ENCODE results near the gene SSBP4. TPM values are rescaled to one million over a fixed set of nuclear protein-coding genes. Genes with fewer than 3 reads are reported as not detected.

Gene SSBP4
- total RNA-seq, 4 donors from 2014 or later = 18.1 to 30.5 (median 27.4) TPM

- no peaks in the 10 kb centered on the region for H3K27me3 ChIP-seq
- no peaks in the 10 kb centered on the region for H3K9me3 ChIP-seq
- no peak for DNase-seq (ENCODE audit: low spot score in 2 of 2)
- H3K4me3 ChIP-seq = no peak overlapping the region
- no peaks in the 10 kb centered on the region for H3K36me3 ChIP-seq
- H3K27ac ChIP-seq = no peak overlapping the region
- 91% methylated on average over 9 of the region's 9 CpGs for WGBS
- peaks cover 9% of the 10 kb centered on the region for H3K4me1 ChIP-seq
- TF ChIP-seq EP300 (IDR thresholded peaks at IDR 0.05) = no peak
Observed at GRCh38 chr19:18406749-18407148, 12.4 kb upstream of the SSBP4 start.

GRCh38 chr19:18408053-18408476 is 11.1 kb upstream of the SSBP4 start:
- no peak overlapping the region for H3K4me3 ChIP-seq
- H3K36me3 ChIP-seq = no peaks in the 10 kb centered on the region
- peaks cover 2% of the 10 kb centered on the region for H3K4me1 ChIP-seq
- H3K27ac ChIP-seq = no peak overlapping the region
- no peak for DNase-seq (ENCODE audit: low spot score in 2 of 2)
- no peaks in the 10 kb centered on the region for H3K9me3 ChIP-seq
- WGBS = 44% methylated on average over 4 of the region's 10 CpGs
- no peaks in the 10 kb centered on the region for H3K27me3 ChIP-seq
- TF ChIP-seq CTCF (IDR thresholded peaks at IDR 0.05) = peak in 1 of 2 donors; percentile 6
- no peak for TF ChIP-seq POLR2A (IDR thresholded peaks at IDR 0.05)
- TF ChIP-seq EP300 (IDR thresholded peaks at IDR 0.05) = no peak
- TF ChIP-seq POLR2AphosphoS5 (IDR thresholded peaks at IDR 0.05) = no peak

GRCh38 chr19:18412610-18413239 is 6.5 kb upstream of the SSBP4 start:
- peak in 1 of 2 donors; percentile 79 for DNase-seq (ENCODE audit: low spot score in 2 of 2)
- H3K4me3 ChIP-seq = no peak overlapping the region
- 72% methylated on average over 15 of the region's 16 CpGs for WGBS

GRCh38 chr19:18414504-18415177 is 4.6 kb upstream of the SSBP4 start:
- Histone ChIP-seq H3K27me3 (no peaks in the 10 kb centered on the region), H3K4me3 (peak overlapping the region; percentile 6), H3K27ac (peak overlapping the region; percentile 81), H3K4me1 (peaks cover 55% of the 10 kb centered on the region), H3K36me3 (no peaks in the 10 kb centered on the region), H3K9me3 (no peaks in the 10 kb centered on the region)
- no peak for DNase-seq (ENCODE audit: low spot score in 2 of 2)
- 10% methylated on average over 7 of the region's 11 CpGs for WGBS
- TF ChIP-seq POLR2AphosphoS5 (IDR thresholded peaks at IDR 0.05) = no peak
- no peak for TF ChIP-seq POLR2A (IDR thresholded peaks at IDR 0.05)
- no peak for TF ChIP-seq EP300 (IDR thresholded peaks at IDR 0.05)
- no peak for TF ChIP-seq CTCF (IDR thresholded peaks at IDR 0.05)

More at GRCh38 chr19:18412610-18413239, 6.5 kb upstream of the SSBP4 start:
- Histone ChIP-seq H3K36me3 (no peaks in the 10 kb centered on the region), H3K9me3 (no peaks in the 10 kb centered on the region), H3K27ac (no peak overlapping the region), H3K4me1 (peaks cover 38% of the 10 kb centered on the region), H3K27me3 (no peaks in the 10 kb centered on the region)
- no peak for TF ChIP-seq EP300 (IDR thresholded peaks at IDR 0.05)
- TF ChIP-seq CTCF (IDR thresholded peaks at IDR 0.05) = no peak
- TF ChIP-seq POLR2AphosphoS5 (IDR thresholded peaks at IDR 0.05) = no peak
- TF ChIP-seq POLR2A (IDR thresholded peaks at IDR 0.05) = no peak

GRCh38 chr19:18415178-18415867 is 3.9 kb upstream of the SSBP4 start:
- WGBS = 10% methylated on average over 25 of the region's 25 CpGs
- Histone ChIP-seq H3K27me3 (no peaks in the 10 kb centered on the region), H3K9me3 (no peaks in the 10 kb centered on the region), H3K36me3 (no peaks in the 10 kb centered on the region), H3K4me3 (peak overlapping the region; percentile 6), H3K4me1 (peaks cover 59% of the 10 kb centered on the region), H3K27ac (peak overlapping the region; percentile 81)
- DNase-seq (ENCODE audit: low spot score in 2 of 2) = peak; percentile 89 to 90
- TF ChIP-seq POLR2A (IDR thresholded peaks at IDR 0.05) (no peak), POLR2AphosphoS5 (IDR thresholded peaks at IDR 0.05) (peak in 1 of 3 donors; percentile 14)

- Histone ChIP-seq H3K36me3 (no peaks in the 10 kb centered on the region), H3K27ac (peak overlapping the region; percentile 81), H3K4me3 (peak overlapping the region; percentile 68), H3K4me1 (peaks cover 74% of the 10 kb centered on the region), H3K9me3 (no peaks in the 10 kb centered on the region), H3K27me3 (no peaks in the 10 kb centered on the region)
- TF ChIP-seq POLR2AphosphoS5 (IDR thresholded peaks at IDR 0.05) (no peak), EP300 (IDR thresholded peaks at IDR 0.05) (no peak), CTCF (IDR thresholded peaks at IDR 0.05) (no peak), POLR2A (IDR thresholded peaks at IDR 0.05) (peak in 1 of 2 donors; percentile 15)
- 2% methylated on average over 44 of the region's 44 CpGs for WGBS
- peak; percentile 95 to 97 for DNase-seq (ENCODE audit: low spot score in 2 of 2)
Observed at GRCh38 chr19:18416778-18417249, 2.4 kb upstream of the SSBP4 start.

Data from suprapubic skin (tissue), 4 donors.